DND-41 (cell line): ENCODE results near the gene ATXN1.

Experiments used
- EZH2 ChIP-seq: IDR thresholded peaks from 3 replicates; pipeline ENCODE4 v1.6.1; 2012; ENCODE audit warnings: borderline replicate concordance, low read depth, mild to moderate bottlenecking, moderate library complexity, low read length, inconsistent platforms; ENCODE audit not compliant: severe bottlenecking
- TF ChIP-seq, protein P1 (sequence below): IDR thresholded peaks from 2 replicates; pipeline ENCODE4 v1.5.1; 2012; ENCODE audit warnings: borderline replicate concordance, low read length, moderate library complexity, mild to moderate bottlenecking; ENCODE audit not compliant: poor library complexity, severe bottlenecking; ENCODE audit errors: extremely low read depth

DNA sequence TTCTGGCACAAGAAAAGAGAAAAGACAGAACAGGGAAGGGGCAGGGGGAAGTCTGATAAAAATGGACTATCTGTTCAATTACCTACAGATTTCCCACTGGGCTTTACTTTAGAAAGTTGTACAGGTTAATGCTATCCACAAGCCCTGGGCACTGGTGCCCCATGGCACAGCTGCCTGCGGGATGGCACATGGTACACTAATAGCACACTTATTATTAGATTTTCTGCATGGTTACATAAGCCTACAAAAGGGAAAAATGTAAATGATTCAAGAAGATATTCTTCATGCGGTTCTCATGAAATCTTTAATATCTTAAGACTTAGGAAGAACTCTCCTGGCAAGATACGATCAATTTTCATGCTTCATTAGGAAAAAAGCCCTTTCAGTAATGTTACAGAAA is 385.4 kb downstream of the ATXN1 start:
- TF ChIP-seq, protein P1, sequence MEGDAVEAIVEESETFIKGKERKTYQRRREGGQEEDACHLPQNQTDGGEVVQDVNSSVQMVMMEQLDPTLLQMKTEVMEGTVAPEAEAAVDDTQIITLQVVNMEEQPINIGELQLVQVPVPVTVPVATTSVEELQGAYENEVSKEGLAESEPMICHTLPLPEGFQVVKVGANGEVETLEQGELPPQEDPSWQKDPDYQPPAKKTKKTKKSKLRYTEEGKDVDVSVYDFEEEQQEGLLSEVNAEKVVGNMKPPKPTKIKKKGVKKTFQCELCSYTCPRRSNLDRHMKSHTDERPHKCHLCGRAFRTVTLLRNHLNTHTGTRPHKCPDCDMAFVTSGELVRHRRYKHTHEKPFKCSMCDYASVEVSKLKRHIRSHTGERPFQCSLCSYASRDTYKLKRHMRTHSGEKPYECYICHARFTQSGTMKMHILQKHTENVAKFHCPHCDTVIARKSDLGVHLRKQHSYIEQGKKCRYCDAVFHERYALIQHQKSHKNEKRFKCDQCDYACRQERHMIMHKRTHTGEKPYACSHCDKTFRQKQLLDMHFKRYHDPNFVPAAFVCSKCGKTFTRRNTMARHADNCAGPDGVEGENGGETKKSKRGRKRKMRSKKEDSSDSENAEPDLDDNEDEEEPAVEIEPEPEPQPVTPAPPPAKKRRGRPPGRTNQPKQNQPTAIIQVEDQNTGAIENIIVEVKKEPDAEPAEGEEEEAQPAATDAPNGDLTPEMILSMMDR, result no peak
- TF ChIP-seq EZH2, result no peak
